K562 (cell line): Measurements from ENCODE around the gene HMGN2. TPM values are rescaled to one million over a fixed set of nuclear protein-coding genes. Genes with fewer than 3 reads are reported as not detected.

Experiments
- CEBPB ChIP-seq: fragments of 450-650 bp; IDR thresholded peaks from 2 replicates; pipeline ENCODE4 v1.6.1; 2016; ENCODE audit warnings: missing genetic modification characterization, missing compliant biosample characterization
- CEBPG ChIP-seq, 3 experiments: fragments of 200-800 bp in 1 of 3; sonication (Bioruptor generic) in 1 of 3; sonication (generic) in 1 of 3; formaldehyde crosslinking in 1 of 3; IDR thresholded peaks in 2 of 3; conservative IDR thresholded peaks in 1 of 3; 2 replicates each; pipeline versions ENCODE4 v1.6.1 to v1.8.0; 2016 to 2022; ENCODE audit warnings: missing compliant biosample characterization in 2 of 3, missing genetic modification characterization in 2 of 3, mild to moderate bottlenecking in 1 of 3, missing genetic modification reagents in 1 of 3
- SMARCA4 ChIP-seq: fragments of 450-650 bp; IDR thresholded peaks from 2 replicates; pipeline ENCODE4 v1.6.1; 2016
- ZFP36 ChIP-seq: fragments of 150-350 bp; IDR thresholded peaks from 2 replicates; pipeline ENCODE4 v1.6.1; 2018; ENCODE audit warnings: low read length, low read depth; ENCODE audit not compliant: partially characterized antibody
- polyA plus RNA-seq, 8 experiments: library from polyadenylated mRNA; depleted of rRNA in 4 of 8; stranded (reverse) in 5 of 8; unstranded in 3 of 8; fragments of >200 nt; fragmentation: Nextera tagmentation in 2 of 8; fragmentation: Illumina TruSeq in 1 of 8; extraction: Ambion mirVana in 2 of 8; extraction: Trizol in 1 of 8; gene quantifications; 2 replicates each; pipeline versions ENCODE4 v1.2.1 to v1.2.3, GENCODE V29; 2011 to 2014; ENCODE audit warnings: inconsistent platforms in 1 of 8, missing spikeins in 1 of 8
- total RNA-seq, 7 experiments: library from RNA; depleted of rRNA in 6 of 7; stranded (reverse); fragments of >200 nt in 6 of 7; fragmentation: Illumina TruSeq in 2 of 7; extraction: Trizol in 2 of 7; gene quantifications; 2 replicates each; pipeline versions ENCODE4 v1.2.1 to v1.2.3, GENCODE V29; 2011 to 2021; ENCODE audit warnings: low replicate concordance in 1 of 7
- TF ChIP-seq, protein P1 (sequence below), 2 experiments: fragments of 450-650 bp; formaldehyde crosslinking in 1 of 2; IDR thresholded peaks; 2 replicates each; pipeline versions ENCODE4 v1.4.0 to v1.6.1; 2014 to 2020; ENCODE audit warnings: mild to moderate bottlenecking in 2 of 2, borderline replicate concordance in 1 of 2, low read depth in 1 of 2

HMGN2 gene
- total and polyA plus RNA-seq, 9 of the 15 experiments (the other 6 are each of a cell fraction or from before 2014, with no cell fraction given): 370 to 1,354 (median 965) TPM

DNA sequence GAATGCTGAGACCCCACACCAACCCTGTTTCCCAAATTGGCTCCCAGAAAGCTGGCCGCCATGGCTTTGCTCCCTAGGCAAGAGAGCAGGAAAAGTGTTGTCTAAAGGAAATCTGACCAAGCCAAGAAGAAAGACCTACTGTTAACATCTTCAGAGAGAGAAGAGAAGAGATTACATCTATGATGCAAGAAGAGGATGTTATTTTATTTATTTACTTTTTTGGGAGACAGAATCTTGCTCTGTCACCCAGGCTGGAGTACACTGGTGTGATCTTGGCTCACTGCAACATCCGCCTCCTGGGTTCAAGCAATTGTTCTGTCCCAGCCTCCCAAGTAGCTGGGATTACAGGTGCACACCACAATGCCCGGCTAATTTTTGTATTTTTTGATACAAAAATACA lies 21.7 kb downstream of the HMGN2 start (continued):
- TF ChIP-seq, protein P1, sequence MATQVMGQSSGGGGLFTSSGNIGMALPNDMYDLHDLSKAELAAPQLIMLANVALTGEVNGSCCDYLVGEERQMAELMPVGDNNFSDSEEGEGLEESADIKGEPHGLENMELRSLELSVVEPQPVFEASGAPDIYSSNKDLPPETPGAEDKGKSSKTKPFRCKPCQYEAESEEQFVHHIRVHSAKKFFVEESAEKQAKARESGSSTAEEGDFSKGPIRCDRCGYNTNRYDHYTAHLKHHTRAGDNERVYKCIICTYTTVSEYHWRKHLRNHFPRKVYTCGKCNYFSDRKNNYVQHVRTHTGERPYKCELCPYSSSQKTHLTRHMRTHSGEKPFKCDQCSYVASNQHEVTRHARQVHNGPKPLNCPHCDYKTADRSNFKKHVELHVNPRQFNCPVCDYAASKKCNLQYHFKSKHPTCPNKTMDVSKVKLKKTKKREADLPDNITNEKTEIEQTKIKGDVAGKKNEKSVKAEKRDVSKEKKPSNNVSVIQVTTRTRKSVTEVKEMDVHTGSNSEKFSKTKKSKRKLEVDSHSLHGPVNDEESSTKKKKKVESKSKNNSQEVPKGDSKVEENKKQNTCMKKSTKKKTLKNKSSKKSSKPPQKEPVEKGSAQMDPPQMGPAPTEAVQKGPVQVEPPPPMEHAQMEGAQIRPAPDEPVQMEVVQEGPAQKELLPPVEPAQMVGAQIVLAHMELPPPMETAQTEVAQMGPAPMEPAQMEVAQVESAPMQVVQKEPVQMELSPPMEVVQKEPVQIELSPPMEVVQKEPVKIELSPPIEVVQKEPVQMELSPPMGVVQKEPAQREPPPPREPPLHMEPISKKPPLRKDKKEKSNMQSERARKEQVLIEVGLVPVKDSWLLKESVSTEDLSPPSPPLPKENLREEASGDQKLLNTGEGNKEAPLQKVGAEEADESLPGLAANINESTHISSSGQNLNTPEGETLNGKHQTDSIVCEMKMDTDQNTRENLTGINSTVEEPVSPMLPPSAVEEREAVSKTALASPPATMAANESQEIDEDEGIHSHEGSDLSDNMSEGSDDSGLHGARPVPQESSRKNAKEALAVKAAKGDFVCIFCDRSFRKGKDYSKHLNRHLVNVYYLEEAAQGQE (IDR thresholded peaks at IDR 0.05; ENCODE audit: borderline replicate concordance): peak; percentile 51; the same call in 1 of the 2 replicates
- TF ChIP-seq, protein P1 (CRISPR knock-in tag; IDR thresholded peaks at IDR 0.05; ENCODE audit: low read depth): no peak
- TF ChIP-seq ZFP36: no peak
- peak; percentile 46 for TF ChIP-seq CEBPB (tag)
- TF ChIP-seq SMARCA4: 0 out of 2 replicates have a peak, but pooled peaks have one; percentile 17
- TF ChIP-seq CEBPG (CRISPR knock-in tag; IDR thresholded peaks at IDR 0.05): peak; percentile 20; the same call in 1 of the 2 replicates
- peak; percentile 83 to 86 for TF ChIP-seq CEBPG (tag; conservative IDR thresholded peaks at IDR 0.05 in 1 of 2, IDR thresholded peaks at IDR 0.05 in 1 of 2)
